AG10803 (cell line): Measurements from ENCODE around the gene KY.

Experiments used
- DNase-seq: peaks from one replicate; pipeline ENCODE4 v3.0.0; 2010; ENCODE audit warnings: low read depth
- H3K4me3 ChIP-seq: 2 replicates; pipeline ENCODE4 v1.5.1; 2011; ENCODE audit warnings: mild to moderate bottlenecking, low read length, control low read depth
- TF ChIP-seq, protein P1 (sequence below): conservative IDR thresholded peaks from 2 replicates; pipeline ENCODE4 v1.5.1; 2011; ENCODE audit warnings: mild to moderate bottlenecking, low read length, control low read depth, inconsistent platforms

Gene KY

DNA sequence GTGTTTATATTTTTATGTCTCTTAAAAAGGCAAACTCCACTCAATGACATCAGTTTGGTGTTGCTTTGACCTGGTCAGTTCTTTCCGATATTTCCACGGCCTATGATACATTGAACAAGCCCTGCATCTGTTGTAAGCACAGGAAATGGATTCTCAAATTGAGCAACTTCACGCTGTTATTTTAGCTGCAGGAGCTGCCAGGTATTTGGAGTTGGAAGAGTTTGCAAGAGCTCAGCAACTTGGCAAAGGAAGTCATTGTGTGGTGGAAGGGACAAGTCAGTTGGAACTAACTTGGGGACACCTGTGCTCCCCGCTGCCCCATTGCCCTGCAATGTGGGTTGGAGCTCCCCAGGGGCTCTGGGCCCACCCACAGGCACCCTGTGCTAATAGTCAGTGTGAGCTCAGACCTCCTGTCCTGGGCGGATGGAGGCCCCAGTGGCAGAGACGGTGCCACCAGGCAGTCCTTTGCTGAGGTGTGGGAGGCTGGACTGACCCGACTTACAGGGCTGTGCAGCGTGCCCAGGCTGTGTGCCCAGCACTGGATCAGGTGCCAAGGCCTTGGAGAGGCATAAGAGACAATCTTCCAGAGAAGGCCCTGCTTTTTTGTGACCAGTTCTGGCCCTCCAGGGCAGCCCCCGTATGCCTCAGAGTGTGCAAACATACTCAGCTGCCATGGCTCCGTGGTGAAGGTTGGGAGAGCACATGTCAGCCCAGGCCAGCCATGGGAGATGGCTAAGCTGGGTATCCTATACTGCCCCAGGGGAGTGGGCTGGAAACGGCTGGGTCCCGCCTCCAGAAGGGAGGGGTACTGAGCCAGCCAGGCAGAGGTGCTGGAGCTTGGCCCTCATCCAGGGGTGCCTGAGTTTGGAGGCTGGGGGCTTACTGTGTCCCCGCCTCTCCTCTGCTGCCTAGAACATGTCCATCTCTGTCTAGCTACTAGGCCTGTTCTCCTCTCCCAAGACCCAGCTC lies 43.5 kb downstream of the KY start:
- H3K4me3 ChIP-seq = no peak overlapping the region
- TF ChIP-seq, protein P1, sequence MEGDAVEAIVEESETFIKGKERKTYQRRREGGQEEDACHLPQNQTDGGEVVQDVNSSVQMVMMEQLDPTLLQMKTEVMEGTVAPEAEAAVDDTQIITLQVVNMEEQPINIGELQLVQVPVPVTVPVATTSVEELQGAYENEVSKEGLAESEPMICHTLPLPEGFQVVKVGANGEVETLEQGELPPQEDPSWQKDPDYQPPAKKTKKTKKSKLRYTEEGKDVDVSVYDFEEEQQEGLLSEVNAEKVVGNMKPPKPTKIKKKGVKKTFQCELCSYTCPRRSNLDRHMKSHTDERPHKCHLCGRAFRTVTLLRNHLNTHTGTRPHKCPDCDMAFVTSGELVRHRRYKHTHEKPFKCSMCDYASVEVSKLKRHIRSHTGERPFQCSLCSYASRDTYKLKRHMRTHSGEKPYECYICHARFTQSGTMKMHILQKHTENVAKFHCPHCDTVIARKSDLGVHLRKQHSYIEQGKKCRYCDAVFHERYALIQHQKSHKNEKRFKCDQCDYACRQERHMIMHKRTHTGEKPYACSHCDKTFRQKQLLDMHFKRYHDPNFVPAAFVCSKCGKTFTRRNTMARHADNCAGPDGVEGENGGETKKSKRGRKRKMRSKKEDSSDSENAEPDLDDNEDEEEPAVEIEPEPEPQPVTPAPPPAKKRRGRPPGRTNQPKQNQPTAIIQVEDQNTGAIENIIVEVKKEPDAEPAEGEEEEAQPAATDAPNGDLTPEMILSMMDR = no peak
- peak; percentile 13 for DNase-seq

DNA sequence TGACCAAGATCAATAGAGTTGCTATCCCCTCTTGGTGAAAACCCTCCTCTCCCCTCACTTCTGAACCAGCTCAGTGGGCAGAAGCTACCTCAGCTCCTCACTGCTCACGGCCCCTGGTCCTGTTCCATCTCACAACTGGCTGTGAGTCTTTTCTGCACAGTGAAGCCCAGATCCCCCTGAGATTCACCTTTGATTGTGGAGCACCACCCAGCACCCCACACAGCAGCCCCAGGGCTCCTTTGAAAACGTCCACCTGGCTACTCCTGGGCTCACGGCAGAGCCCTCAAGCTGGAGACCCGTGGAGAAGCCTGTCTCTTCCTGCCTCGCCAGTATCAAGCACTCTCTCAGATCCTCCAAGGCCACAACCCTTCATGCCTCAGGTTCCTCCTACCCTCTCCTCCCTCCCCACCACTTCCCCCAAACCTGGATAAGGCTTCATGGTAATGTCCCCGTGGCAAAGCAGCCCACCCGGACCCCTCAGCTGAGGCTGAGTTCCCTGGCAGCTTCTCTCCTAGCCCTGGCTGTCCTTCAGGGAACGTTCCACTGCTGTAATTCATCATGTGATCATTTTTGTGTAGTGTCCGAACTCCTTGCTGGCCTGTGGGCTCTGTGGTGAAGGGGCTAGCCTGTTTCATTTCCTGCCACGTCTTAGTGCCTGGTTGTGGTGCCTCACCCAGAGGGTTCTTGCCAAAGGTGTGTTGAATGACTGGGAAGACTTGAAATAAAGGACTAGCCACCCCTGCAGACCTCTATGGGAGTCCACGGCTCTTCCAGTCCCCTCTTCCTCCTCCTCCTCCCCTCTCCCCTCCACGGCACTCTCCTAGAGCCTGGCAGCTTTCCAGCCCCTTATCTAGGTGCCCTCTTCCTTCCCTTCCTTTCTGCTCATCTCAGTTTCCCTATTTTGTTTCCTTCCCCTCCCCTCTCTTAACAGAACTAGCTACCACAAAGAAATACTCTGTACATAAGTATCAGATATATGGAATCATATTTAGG lies 44.5 kb downstream of the KY start:
- no peak overlapping the region for H3K4me3 ChIP-seq
- TF ChIP-seq, protein P1 = no peak
- no peak for DNase-seq

DNA sequence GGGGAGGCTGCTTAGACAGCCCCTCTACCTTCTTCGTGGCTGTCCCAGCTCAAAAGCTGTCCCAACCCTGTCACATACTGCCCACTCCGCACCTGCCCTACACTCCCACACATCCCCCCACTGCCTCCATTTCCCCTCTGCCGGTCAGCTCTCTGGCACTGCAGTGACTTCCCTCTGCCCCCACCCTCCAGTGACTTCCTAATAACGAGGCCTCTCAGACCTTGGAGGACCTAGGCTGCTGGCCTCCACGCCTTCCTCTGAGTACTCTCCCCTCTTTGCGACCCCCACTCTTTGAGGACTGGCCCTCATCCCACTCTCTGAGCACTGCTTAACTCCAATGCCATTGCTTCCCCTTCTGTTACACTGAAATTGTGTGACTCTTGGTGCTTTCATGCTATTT lies 45.3 kb downstream of the KY start:
- TF ChIP-seq, protein P1 = no peak
- no peak for DNase-seq
- H3K4me3 ChIP-seq = no peak overlapping the region

DNA sequence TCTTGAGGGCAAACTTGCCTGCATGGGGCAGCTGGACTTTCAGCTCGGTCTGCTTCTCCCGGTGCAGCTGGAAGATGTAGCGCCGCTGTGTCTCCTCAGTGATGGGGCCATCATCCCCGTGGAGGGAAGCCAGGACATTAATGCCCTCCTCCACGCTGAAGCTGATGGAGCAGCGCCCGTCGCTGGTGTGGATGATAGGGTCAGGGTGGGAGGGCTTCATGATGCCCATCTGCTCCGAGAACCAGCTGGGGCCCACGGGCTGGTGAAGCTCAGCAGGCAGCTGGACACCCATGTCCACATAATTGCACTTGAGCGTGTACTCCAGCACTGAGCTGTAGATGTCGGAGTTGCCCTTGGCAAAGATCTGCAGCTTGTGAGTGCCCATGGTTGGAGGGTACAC lies 46.9 kb downstream of the KY start:
- no peak overlapping the region for H3K4me3 ChIP-seq
- DNase-seq = no peak
- TF ChIP-seq, protein P1 = no peak

DNA sequence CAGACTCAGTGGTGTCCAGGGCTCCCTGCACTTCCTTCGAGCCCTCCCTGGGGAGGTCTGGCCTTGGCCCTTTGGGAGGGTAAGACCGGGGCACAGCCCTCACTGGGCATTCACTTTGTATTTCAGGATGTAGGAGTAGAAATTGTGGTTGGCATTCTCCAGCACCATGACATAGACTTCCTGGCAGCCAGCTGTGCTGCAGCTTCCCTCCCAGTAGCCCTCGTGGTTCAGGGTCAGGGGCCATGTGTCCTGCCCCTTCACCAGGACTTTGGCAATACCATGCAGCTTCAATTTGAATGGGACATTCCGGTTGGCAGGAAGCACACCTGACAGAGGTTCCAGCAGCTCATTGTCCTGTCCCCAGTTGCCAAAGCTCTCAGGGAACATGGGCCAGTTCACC lies 47.3 kb downstream of the KY start:
- TF ChIP-seq, protein P1 = no peak
- H3K4me3 ChIP-seq = no peak overlapping the region
- DNase-seq = no peak

DNA sequence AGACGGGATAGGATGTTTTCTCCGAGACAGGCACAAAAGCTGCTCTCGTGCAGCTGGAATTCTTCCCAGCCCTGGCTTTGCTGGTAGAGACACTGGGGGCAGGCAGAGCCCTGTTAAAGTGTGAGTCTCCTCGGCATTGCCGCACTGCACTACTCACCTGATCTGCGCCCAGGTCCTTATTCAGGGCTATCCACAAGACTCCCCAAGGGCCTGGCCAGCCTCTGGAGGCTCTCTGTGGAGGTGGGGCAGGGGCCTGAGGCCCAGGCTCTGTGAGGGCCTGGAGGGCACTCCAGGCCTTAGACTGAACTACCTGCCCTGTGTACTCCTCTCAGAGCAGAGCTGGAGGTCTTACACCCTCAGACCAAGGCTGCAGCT lies 48.4 kb downstream of the KY start:
- TF ChIP-seq, protein P1 = no peak
- DNase-seq = no peak
- H3K4me3 ChIP-seq = no peak overlapping the region
